ENCODE results near the gene TMED1. TPM values are rescaled to one million over a fixed set of nuclear protein-coding genes. Genes with fewer than 3 reads are reported as not detected.

TMED1 gene
- total and polyA plus RNA-seq, 2 of the 8 experiments (the other 6 are each of a cell fraction or from before 2014, with no cell fraction given): 26.9 to 31.9 TPM

DNA sequence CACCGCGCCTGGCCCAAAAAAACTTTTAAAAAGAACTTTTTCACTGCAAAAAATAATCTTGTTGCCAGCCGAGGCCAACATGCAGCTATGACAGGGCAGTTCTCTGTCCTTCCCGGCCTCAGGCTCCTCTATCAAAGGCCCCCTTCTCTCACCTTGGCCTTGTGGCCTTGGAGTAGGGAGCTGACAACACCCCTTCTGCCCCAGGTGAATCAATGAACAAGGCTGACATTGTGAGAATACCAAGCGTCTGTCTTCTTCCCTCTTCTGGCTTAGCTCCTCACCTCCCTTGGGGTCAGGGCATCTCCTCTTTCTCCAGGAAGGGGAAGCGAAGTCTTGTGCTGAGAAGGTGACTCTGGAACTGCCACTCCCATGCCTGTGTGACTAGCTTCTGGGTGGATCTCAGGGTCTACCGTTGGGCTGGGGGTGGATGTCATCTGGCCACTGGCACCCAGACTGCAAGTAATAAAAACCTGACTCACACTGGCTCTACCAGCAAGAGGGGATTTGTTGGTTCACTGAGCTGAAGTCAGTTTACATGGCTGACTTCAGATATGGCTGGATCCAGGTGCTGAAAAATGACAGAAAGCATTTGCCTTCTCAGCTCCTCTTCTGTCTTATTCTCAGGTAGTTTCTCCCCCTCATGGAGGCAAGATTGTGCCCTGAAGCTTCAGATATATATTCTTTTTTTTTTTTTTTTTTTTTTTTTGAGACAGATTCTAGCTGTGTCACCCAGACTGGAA is 18.5 kb upstream of the TMED1 start:
- Histone ChIP-seq H3K79me1 (ENCODE audit: low read depth, low read length) (no peaks in the 10 kb centered on the region), H3K4me2 (ENCODE audit: insufficient read depth in 1 of 2, low read depth in 2 of 2, low read length in 2 of 2) (no peak overlapping the region), H4K20me1 (replicated peaks in 1 of 2; ENCODE audit: control insufficient read depth in 1 of 2, insufficient read depth in 2 of 2, low read length in 2 of 2) (no peaks in the 10 kb centered on the region), H2BK5ac (ENCODE audit: low read depth, low read length) (no peak overlapping the region), H3K4me3 (ENCODE audit: extremely low read depth in 1 of 4, insufficient read depth in 2 of 4, low read depth in 3 of 4, low read length in 4 of 4) (no peak overlapping the region), H3K23ac (ENCODE audit: insufficient read length) (no peak overlapping the region), H2BK20ac (ENCODE audit: low read length) (no peak overlapping the region), H2BK12ac (ENCODE audit: low read depth, low read length) (no peak overlapping the region), H2AFZ (ENCODE audit: low read length) (no peak overlapping the region), H3K9ac (replicated peaks in 1 of 4; ENCODE audit: extremely low read depth in 1 of 4, low read depth in 3 of 4, low read length in 3 of 4) (no peak overlapping the region), H3K27ac (ENCODE audit: low read depth, low read length) (no peak overlapping the region), H4K5ac (ENCODE audit: insufficient read length, low read depth, low read length) (no peak overlapping the region), H4K8ac (ENCODE audit: extremely low read depth, insufficient read depth, low read length) (no peak overlapping the region), H3K4ac (replicated peaks; ENCODE audit: insufficient read length, low read depth, low read length) (no peak overlapping the region), H3K4me1 (replicated peaks in 1 of 4; ENCODE audit: control insufficient read depth in 3 of 4, insufficient read depth in 4 of 4, low read length in 3 of 4) (no peaks in the 10 kb centered on the region), H3K36me3 (ENCODE audit: control insufficient read depth in 2 of 4, insufficient read depth in 4 of 4, low read length in 3 of 4) (no peaks in the 10 kb centered on the region), H3K79me2 (ENCODE audit: control insufficient read depth in 1 of 2, insufficient read depth in 2 of 2, low read length in 2 of 2) (no peaks in the 10 kb centered on the region), H3K23me2 (ENCODE audit: low read depth, low read length) (no peaks in the 10 kb centered on the region), H2BK120ac (replicated peaks; ENCODE audit: low read depth, low read length) (no peak overlapping the region), H2BK15ac (ENCODE audit: low read length) (no peak overlapping the region), H2AK5ac (ENCODE audit: low read depth, low read length) (peak overlapping the region; percentile 86; the same call in 1 of the 2 replicates), H4K91ac (replicated peaks; ENCODE audit: insufficient read length, low read length) (no peak overlapping the region), H3K18ac (ENCODE audit: extremely low read depth, low read length) (no peak overlapping the region), H3K9me3 (ENCODE audit: insufficient read depth in 2 of 2, low read depth in 1 of 2, low read length in 1 of 2) (no peaks in the 10 kb centered on the region), H3K56ac (replicated peaks; ENCODE audit: insufficient read length, low read depth, low read length) (no peak overlapping the region), H3K27me3 (replicated peaks in 1 of 4; ENCODE audit: control insufficient read depth in 3 of 4, extremely low read depth in 1 of 4, insufficient read depth in 3 of 4, low read length in 3 of 4) (no peaks in the 10 kb centered on the region), H3K14ac (ENCODE audit: insufficient read length) (no peak overlapping the region)
- no peak for FAIRE-seq
- ChIA-PET CTCF (ENCODE audit: partially characterized antibody) (interaction anchor here (0.7 to 21.2 kb wide), 11 partner anchors 10 to 308 kb away, joined by 3 to 249 read pairs (median 4); partner anchors contain the start of genes DNM2 and TMED1), POLR2A (ENCODE audit: partially characterized antibody) (interaction anchor here (1.2 to 3.2 kb wide), 2 partner anchors 16 to 19 kb away, joined by 4 to 22 read pairs; partner anchors contain the start of gene TMED1)
- no peak for TF ChIP-seq TAF7 (optimal IDR thresholded peaks at IDR 0.05; ENCODE audit: borderline replicate concordance, low read depth, low read length)
- TF ChIP-seq, protein P1, sequence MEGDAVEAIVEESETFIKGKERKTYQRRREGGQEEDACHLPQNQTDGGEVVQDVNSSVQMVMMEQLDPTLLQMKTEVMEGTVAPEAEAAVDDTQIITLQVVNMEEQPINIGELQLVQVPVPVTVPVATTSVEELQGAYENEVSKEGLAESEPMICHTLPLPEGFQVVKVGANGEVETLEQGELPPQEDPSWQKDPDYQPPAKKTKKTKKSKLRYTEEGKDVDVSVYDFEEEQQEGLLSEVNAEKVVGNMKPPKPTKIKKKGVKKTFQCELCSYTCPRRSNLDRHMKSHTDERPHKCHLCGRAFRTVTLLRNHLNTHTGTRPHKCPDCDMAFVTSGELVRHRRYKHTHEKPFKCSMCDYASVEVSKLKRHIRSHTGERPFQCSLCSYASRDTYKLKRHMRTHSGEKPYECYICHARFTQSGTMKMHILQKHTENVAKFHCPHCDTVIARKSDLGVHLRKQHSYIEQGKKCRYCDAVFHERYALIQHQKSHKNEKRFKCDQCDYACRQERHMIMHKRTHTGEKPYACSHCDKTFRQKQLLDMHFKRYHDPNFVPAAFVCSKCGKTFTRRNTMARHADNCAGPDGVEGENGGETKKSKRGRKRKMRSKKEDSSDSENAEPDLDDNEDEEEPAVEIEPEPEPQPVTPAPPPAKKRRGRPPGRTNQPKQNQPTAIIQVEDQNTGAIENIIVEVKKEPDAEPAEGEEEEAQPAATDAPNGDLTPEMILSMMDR (IDR thresholded peaks at IDR 0.05; ENCODE audit: control extremely low read depth in 1 of 3, insufficient read depth in 1 of 3, low read depth in 1 of 3, low read length in 3 of 3): no peak
- no peak for DNase-seq (ENCODE audit: low read depth in 1 of 2, low spot score in 2 of 2)
- 90% methylated on average over 6 of the region's 7 CpGs; no CpG with 5 or more reads in 1 of the 2 experiments for WGBS, 2 experiments (ENCODE audit: extremely low coverage in 1 of 2, insufficient coverage in 1 of 2, insufficient read length in 1 of 2, insufficient replicate concordance in 2 of 2, low coverage in 1 of 2, low lambda C conversion rate in 2 of 2, missing lambda C conversion rate in 1 of 2)
